Activated CD4-positive, alpha-beta T cell treated with anti-CD3 and anti-CD28 coated beads, Interleukin-2, Interleukin-6, amounts not matched to agents 100 ng/mL and 50 ng/mL, durations not matched to agents 16 hours and 8 hours (primary cell): ENCODE data around the gene GCH1.

ENCODE experiments used
- DNase-seq: peaks from one replicate; pipeline ENCODE4 v3.0.0-alpha.2; 2020

GCH1 gene

GRCh38 chr14:54857830-54858269 lies 44.8 kb downstream of the GCH1 start:
- no peak for DNase-seq

DNA sequence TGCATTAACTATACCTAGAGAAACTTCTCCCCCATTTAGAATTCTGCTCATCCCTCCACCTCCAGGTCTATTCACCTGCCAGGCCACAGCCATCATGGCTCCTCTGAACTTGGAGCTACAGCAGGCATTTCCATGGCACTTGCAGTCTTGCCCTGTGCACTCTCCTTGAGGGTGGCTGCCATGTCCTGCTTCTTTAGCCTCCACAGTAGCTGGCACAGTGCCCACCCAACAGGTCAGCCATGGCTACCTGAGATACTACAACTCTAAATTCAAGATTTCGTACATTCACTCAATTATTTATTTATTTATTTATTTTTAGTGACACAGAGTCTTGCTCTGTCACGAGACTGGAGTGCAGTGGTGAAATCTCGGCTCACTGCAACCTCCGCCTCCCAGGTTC lies 46.5 kb downstream of the GCH1 start:
- no peak for DNase-seq

GRCh38 chr14:54854181-54854580 lies 48.4 kb downstream of the GCH1 start:
- no peak for DNase-seq

DNA sequence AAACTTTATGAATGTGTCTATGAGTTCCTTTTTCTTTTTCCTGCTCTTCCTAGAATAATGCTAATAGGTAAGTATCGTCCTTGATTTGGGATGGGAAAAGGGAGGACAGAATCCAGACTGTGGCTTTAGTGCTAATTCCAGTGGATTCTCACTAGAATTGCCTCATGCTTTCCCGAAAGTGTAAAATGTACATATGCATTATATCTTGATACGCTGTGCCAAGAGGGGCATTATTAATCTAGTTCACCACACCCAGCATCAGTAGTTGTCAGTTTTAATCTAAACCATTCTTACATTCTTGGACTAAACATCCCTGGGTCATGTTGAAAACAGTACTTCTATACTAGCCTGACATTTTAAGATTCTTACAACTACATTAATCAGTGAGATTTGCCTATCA lies 49.3 kb downstream of the GCH1 start:
- DNase-seq, result no peak

DNA sequence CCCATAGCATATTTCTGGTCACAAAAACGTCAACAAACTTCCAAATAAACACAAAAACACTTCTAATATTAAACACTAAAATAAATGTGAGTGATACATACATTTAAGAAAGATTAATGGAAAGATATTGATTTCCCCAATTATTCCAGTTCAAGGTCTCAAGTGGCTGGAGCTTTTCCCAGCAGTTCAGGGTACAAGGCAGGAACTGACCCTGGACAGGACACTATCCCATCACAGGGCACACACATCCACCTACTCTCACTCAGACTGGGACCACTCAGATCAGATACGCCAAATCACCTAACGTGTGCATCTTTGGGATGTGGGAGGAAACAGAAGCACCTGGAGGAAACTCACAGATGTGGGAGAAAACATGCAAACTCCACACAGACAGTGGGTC lies 50.4 kb downstream of the GCH1 start:
- DNase-seq, result no peak

- DNase-seq, result no peak
Measured at GRCh38 chr14:54848910-54849309, 53.7 kb downstream of the GCH1 start.

DNA sequence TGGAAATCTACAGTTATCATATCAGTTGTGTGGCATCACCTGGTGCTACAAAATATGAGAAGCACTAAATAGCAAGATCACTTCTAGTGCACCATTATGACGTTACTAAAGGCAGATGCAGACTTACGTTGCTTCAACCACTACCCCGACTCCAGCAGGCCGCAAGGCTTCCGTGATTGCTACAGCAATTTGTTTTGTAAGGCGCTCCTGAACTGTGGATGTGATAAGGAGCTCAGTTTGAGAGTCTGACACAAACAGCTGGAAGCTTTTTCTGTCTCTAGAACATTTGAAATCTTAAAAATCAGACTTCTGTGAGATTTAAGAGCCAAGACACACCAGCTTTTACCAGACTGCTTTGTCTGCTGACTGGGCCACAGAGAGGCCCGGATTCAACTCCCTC lies 57.0 kb downstream of the GCH1 start:
- no peak for DNase-seq

- DNase-seq, result no peak
Measured at GRCh38 chr14:54844479-54844878, 58.1 kb downstream of the GCH1 start.

GRCh38 chr14:54840798-54841197 lies 61.8 kb downstream of the GCH1 start:
- no peak for DNase-seq

- no peak for DNase-seq
Measured at GRCh38 chr14:54840336-54840735, 62.3 kb downstream of the GCH1 start.

DNA sequence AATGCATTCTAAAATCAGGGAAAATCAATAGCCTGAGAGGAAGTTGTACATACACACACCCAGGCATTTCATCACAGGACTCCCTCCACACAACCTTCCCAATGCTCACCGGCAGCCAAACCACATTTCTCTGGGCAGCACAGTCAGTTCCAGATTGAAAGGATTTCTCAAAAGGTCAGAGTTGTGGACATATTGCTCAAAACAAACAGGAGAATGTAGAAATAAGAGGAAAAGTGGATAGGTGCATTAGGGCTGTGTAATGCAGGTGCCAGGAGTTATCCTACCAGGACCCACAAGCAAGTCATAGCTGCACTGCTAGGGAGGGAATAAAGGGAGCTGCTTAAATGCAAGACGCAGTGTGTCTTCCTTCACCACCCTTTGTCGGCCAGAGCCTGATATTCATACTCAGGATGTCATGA lies 62.9 kb downstream of the GCH1 start:
- DNase-seq, result no peak

- no peak for DNase-seq
Measured at GRCh38 chr14:54838931-54839512, 63.6 kb downstream of the GCH1 start.

- no peak for DNase-seq
Measured at GRCh38 chr14:54837508-54838149, 65.0 kb downstream of the GCH1 start.

GRCh38 chr14:54836231-54836630 lies 66.4 kb downstream of the GCH1 start:
- DNase-seq, result no peak

- DNase-seq, result no peak
Measured at GRCh38 chr14:54834727-54835126, 67.9 kb downstream of the GCH1 start.

- DNase-seq, result no peak
Measured at GRCh38 chr14:54834081-54834480, 68.5 kb downstream of the GCH1 start.

- no peak for DNase-seq
Measured at GRCh38 chr14:54830650-54831049, 72.0 kb downstream of the GCH1 start.

DNA sequence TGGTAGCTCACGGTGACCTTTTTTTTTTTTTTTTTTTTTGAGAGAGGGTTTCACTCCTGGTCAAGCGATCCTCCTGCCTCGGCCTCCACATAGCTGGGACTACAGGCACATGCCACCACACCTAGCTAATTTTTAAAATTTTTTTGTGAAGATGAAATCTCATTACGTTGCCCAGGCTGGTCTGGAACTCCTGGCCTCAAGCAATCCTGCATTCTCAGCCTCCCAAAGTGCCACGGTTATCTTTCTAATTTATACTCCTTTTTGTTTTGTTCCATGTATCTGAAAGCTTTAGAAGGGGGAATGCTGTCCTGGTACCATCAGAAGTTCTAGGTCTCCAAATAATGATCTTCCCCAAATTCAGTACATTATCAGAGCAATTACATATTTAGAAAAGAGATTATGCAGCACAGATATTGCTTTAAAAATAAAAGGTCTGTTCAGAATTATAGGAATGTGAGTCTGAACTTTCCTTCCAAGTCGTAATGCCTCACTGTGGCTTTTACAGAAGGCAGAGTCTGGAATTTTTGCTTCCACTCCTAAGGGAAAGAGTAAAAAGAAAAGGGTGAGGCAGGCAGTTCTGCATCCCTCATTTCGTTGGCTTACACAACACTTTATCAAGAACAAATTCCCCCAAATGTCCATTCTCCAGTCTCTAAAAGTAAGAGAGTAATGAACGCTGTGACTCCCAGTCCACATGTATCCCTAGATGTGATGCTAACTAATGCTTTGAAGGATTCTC lies 73.0 kb downstream of the GCH1 start:
- DNase-seq, result no peak

DNA sequence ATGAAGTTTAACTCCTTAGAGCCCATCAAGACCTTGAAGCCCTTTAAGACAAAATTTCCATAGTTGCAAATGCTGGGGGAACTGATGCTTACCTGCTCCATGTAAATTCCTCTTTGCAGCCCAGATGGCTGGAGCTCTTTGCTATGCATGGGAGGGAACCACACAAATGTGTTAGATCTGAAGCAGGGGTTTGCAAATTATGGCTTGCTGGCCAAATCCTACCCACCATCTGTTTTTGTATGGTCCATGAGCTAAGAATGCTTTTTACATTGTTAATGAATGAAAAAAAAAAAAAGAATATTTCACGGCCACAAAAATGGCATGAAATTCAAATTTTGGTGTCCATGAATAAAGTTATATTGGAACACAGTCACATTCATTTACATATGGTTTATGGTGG lies 74.6 kb downstream of the GCH1 start:
- no peak for DNase-seq

- DNase-seq, result no peak
Measured at GRCh38 chr14:54823757-54824549, 78.7 kb downstream of the GCH1 start.

DNA sequence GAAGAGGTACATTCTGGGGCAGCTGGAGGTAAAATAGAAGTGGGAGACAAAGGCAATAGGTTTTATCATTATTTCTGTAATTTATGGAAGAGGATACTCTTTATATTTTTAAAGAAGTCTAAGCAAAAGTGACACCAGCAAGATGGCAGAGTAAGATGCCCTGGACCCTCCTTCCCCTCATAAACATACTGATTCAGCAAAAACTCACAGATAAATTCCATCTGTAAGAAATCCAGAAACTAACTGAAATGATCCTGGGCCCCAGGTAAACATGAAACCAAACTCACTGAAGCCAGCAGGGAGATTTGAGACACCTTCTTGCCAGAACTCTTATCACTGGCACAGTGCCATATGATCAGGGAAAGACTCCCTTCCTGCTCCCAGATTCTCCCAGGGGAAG lies 79.9 kb downstream of the GCH1 start:
- DNase-seq, result no peak

DNA sequence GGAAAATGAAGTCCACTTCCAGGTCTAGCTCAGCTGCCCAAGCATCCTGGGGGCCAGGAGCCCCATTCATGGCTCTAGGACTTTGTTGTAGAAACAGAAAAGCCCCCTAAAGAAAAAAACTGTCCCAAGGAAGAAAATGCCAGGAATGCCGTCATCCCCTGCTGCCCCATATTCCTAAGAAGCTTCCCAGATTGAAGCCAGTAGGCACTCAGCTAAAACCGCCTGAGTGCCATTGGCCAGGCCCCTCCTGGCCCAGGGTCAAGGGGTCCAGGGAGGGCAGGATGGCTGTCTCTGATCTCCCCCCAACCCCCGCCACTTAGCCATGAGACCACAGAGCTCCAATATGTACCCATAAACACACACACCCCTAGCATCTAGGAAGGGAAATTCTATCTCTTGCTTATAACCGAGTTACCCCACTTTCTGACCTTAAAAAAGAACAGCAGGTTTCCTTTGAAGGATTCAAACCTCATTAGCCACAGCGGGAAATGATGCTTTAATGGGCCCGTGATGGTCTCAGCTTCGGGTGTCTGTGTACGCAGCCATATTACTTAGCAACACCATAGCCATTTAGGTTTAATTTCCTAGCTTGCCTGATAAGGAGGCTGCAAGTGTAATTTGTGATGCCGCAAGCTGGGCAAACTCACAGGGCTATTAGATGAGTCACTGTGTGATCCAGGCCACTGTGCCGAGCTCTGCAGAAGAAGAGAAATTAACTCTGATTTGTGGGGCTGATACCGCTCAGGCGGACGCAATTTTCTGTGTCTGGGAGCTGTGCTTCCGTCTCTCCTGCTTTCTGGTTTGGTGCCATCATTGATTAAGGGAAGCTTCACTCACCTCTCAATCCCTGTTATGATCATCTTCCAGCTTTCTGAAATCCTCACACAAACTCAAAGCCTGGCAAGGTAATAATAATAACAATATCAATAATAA lies 84.2 kb downstream of the GCH1 start:
- DNase-seq, result no peak
